ENCODE results near the gene RNF150.

The RNF150 gene

GRCh38 chr4:140874056-140874455 is 259.2 kb downstream of the RNF150 start:
- TF ChIP-seq CTCF (IDR thresholded peaks at IDR 0.05; ENCODE audit: low read depth, low read length): no peak
- Histone ChIP-seq H3K4me3 (ENCODE audit: low read depth, low read length) (no peak overlapping the region), H3K27me3 (ENCODE audit: insufficient read depth, low read depth, severe bottlenecking) (no peaks in the 10 kb centered on the region), H3K9me3 (ENCODE audit: severe bottlenecking) (peaks cover 4% of the 10 kb centered on the region), H3K27ac (no peak overlapping the region), H3K36me3 (no peaks in the 10 kb centered on the region)
- DNase-seq: no peak

- DNase-seq: no peak
- Histone ChIP-seq H3K36me3 (no peaks in the 10 kb centered on the region), H3K4me3 (ENCODE audit: low read depth, low read length) (no peak overlapping the region), H3K27me3 (ENCODE audit: insufficient read depth, low read depth, severe bottlenecking) (no peaks in the 10 kb centered on the region), H3K9me3 (ENCODE audit: severe bottlenecking) (no peaks in the 10 kb centered on the region), H3K27ac (no peak overlapping the region)
- no peak for TF ChIP-seq CTCF (IDR thresholded peaks at IDR 0.05; ENCODE audit: low read depth, low read length)
Observed at GRCh38 chr4:140871368-140871767, 261.9 kb downstream of the RNF150 start.

- H3K9me3 ChIP-seq (ENCODE audit: severe bottlenecking): no peaks in the 10 kb centered on the region
- no peaks in the 10 kb centered on the region for H3K27me3 ChIP-seq (ENCODE audit: insufficient read depth, low read depth, severe bottlenecking)
- no peak overlapping the region for H3K4me3 ChIP-seq (ENCODE audit: low read depth, low read length)
- DNase-seq: no peak
- no peaks in the 10 kb centered on the region for H3K36me3 ChIP-seq
- H3K27ac ChIP-seq: no peak overlapping the region
- TF ChIP-seq CTCF (IDR thresholded peaks at IDR 0.05; ENCODE audit: low read depth, low read length): no peak
Observed at GRCh38 chr4:140870427-140870826, 262.8 kb downstream of the RNF150 start.

GRCh38 chr4:140869446-140869845 is 263.8 kb downstream of the RNF150 start:
- Histone ChIP-seq H3K9me3 (ENCODE audit: severe bottlenecking) (no peaks in the 10 kb centered on the region), H3K27ac (no peak overlapping the region), H3K27me3 (ENCODE audit: insufficient read depth, low read depth, severe bottlenecking) (no peaks in the 10 kb centered on the region), H3K4me3 (ENCODE audit: low read depth, low read length) (no peak overlapping the region), H3K36me3 (no peaks in the 10 kb centered on the region)
- TF ChIP-seq CTCF (IDR thresholded peaks at IDR 0.05; ENCODE audit: low read depth, low read length): no peak
- DNase-seq: peak; percentile 60

GRCh38 chr4:140867356-140867755 is 265.9 kb downstream of the RNF150 start:
- H3K27me3 ChIP-seq (ENCODE audit: insufficient read depth, low read depth, severe bottlenecking): no peaks in the 10 kb centered on the region
- H3K9me3 ChIP-seq (ENCODE audit: severe bottlenecking): no peaks in the 10 kb centered on the region
- TF ChIP-seq CTCF (IDR thresholded peaks at IDR 0.05; ENCODE audit: low read depth, low read length): no peak
- H3K4me3 ChIP-seq (ENCODE audit: low read depth, low read length): no peak overlapping the region
- no peaks in the 10 kb centered on the region for H3K36me3 ChIP-seq
- peak; percentile 71 for DNase-seq
- H3K27ac ChIP-seq: no peak overlapping the region

- no peak for TF ChIP-seq CTCF (IDR thresholded peaks at IDR 0.05; ENCODE audit: low read depth, low read length)
- Histone ChIP-seq H3K36me3 (no peaks in the 10 kb centered on the region), H3K9me3 (ENCODE audit: severe bottlenecking) (no peaks in the 10 kb centered on the region), H3K27me3 (ENCODE audit: insufficient read depth, low read depth, severe bottlenecking) (no peaks in the 10 kb centered on the region), H3K4me3 (ENCODE audit: low read depth, low read length) (no peak overlapping the region), H3K27ac (no peak overlapping the region)
- DNase-seq: no peak
Observed at GRCh38 chr4:140866492-140867005, 266.7 kb downstream of the RNF150 start.

Measured in WERI-Rb-1 (cell line).